Measurements from ENCODE around the gene SLAMF7.

DNA sequence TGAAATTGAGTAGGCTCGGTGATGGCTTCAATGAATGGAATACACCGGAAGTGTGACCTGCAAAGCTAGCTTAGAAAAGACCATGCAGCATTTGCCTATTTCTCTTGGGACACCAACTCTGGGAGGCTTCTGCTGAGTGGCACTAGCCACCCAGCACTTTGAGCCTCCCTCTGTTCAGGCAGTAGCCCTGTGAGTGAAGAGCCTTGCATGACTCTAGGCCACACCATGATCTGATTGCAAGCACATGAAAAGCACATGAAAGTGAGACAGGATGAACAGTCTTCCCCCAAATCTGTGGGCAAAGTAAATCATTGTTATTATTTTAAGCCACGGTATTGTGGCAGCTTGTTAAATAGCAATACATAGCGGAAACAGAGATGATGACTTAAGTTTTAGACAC is 30.2 kb upstream of the SLAMF7 start:
- TF ChIP-seq, protein P1, sequence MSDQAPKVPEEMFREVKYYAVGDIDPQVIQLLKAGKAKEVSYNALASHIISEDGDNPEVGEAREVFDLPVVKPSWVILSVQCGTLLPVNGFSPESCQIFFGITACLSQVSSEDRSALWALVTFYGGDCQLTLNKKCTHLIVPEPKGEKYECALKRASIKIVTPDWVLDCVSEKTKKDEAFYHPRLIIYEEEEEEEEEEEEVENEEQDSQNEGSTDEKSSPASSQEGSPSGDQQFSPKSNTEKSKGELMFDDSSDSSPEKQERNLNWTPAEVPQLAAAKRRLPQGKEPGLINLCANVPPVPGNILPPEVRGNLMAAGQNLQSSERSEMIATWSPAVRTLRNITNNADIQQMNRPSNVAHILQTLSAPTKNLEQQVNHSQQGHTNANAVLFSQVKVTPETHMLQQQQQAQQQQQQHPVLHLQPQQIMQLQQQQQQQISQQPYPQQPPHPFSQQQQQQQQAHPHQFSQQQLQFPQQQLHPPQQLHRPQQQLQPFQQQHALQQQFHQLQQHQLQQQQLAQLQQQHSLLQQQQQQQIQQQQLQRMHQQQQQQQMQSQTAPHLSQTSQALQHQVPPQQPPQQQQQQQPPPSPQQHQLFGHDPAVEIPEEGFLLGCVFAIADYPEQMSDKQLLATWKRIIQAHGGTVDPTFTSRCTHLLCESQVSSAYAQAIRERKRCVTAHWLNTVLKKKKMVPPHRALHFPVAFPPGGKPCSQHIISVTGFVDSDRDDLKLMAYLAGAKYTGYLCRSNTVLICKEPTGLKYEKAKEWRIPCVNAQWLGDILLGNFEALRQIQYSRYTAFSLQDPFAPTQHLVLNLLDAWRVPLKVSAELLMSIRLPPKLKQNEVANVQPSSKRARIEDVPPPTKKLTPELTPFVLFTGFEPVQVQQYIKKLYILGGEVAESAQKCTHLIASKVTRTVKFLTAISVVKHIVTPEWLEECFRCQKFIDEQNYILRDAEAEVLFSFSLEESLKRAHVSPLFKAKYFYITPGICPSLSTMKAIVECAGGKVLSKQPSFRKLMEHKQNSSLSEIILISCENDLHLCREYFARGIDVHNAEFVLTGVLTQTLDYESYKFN (CRISPR knock-in tag; conservative IDR thresholded peaks at IDR 0.05) = no peak
- no peak for TF ChIP-seq FOXP1 (IDR thresholded peaks at IDR 0.05)
- no peak for TF ChIP-seq FOXP1 (CRISPR knock-in tag; IDR thresholded peaks at IDR 0.05)
- TF ChIP-seq, protein P2, sequence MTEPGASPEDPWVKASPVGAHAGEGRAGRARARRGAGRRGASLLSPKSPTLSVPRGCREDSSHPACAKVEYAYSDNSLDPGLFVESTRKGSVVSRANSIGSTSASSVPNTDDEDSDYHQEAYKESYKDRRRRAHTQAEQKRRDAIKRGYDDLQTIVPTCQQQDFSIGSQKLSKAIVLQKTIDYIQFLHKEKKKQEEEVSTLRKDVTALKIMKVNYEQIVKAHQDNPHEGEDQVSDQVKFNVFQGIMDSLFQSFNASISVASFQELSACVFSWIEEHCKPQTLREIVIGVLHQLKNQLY (CRISPR knock-in tag; IDR thresholded peaks at IDR 0.05) = no peak
